Ishikawa (cell line): ENCODE measurements around the gene RIMS4.

Experiments
- CREB1 ChIP-seq: IDR thresholded peaks from 2 replicates; pipeline ENCODE4 v1.6.1; 2012; ENCODE audit warnings: low read depth
- EP300 ChIP-seq: IDR thresholded peaks from 2 replicates; pipeline ENCODE4 v1.6.1; 2012; ENCODE audit warnings: borderline replicate concordance
- MAX ChIP-seq: IDR thresholded peaks from 2 replicates; pipeline ENCODE4 v1.6.1; 2012
- NFIC ChIP-seq: IDR thresholded peaks from 2 replicates; pipeline ENCODE4 v1.6.1; 2012
- RAD21 ChIP-seq: IDR thresholded peaks from 2 replicates; pipeline ENCODE4 v1.6.1; 2012; ENCODE audit warnings: low read depth
- REST ChIP-seq: IDR thresholded peaks from 2 replicates; pipeline ENCODE4 v1.6.1; 2012; ENCODE audit warnings: low read depth, mild to moderate bottlenecking
- TAF1 ChIP-seq: IDR thresholded peaks from 2 replicates; pipeline ENCODE4 v1.6.1; 2012; ENCODE audit warnings: low read depth, mild to moderate bottlenecking

GRCh38 chr20:44795836-44796235, 14.5 kb downstream of the RIMS4 start:
- TF ChIP-seq REST (no peak), TAF1 (no peak), CREB1 (no peak), MAX (no peak), NFIC (no peak), RAD21 (no peak), EP300 (no peak)
